ENCODE data around the gene FEM1B.

- TF ChIP-seq, protein P1, sequence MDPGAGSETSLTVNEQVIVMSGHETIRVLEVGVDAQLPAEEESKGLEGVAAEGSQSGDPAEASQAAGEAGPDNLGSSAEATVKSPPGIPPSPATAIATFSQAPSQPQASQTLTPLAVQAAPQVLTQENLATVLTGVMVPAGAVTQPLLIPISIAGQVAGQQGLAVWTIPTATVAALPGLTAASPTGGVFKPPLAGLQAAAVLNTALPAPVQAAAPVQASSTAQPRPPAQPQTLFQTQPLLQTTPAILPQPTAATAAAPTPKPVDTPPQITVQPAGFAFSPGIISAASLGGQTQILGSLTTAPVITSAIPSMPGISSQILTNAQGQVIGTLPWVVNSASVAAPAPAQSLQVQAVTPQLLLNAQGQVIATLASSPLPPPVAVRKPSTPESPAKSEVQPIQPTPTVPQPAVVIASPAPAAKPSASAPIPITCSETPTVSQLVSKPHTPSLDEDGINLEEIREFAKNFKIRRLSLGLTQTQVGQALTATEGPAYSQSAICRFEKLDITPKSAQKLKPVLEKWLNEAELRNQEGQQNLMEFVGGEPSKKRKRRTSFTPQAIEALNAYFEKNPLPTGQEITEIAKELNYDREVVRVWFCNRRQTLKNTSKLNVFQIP (CRISPR knock-in tag; IDR thresholded peaks at IDR 0.05; ENCODE audit: borderline replicate concordance, low read depth), result no peak
- TF ChIP-seq TCF4 (CRISPR knock-in tag; IDR thresholded peaks at IDR 0.05; ENCODE audit: borderline replicate concordance) (peak; percentile 79), ZC3H10 (CRISPR knock-in tag; IDR thresholded peaks at IDR 0.05) (no peak)
These were observed 48.0 kb upstream of the FEM1B start, which contains the start of gene CLN6 for GRCh38 chr15:68229386-68230156.

Data from SK-N-SH treated with all-trans-retinoic acid at 6 μM for 48 hours (cell line).